Tibial artery (tissue), 4 donors: ENCODE data around the gene BAHD1.

Experiments used
- DNase-seq, 2 donors: peaks; one replicate each; pipeline ENCODE4 v3.0.0-alpha.2; 2019
- H3K27ac ChIP-seq, 2 donors: fragments of 200-600 bp; sonication (generic) in 1 of 2; 1 replicate in 1 of 2; 2 replicates in 1 of 2; pipeline ENCODE4 v1.5.1; 2018 to 2019; ENCODE audit warnings: mild to moderate bottlenecking in 1 of 2
- H3K27me3 ChIP-seq, 2 donors: fragments of 200-600 bp; sonication (generic) in 1 of 2; one replicate each; pipeline versions ENCODE4 v1.5.1 to v1.6.0; 2016 to 2019
- H3K36me3 ChIP-seq, 3 donors: fragments of 200-600 bp; sonication (generic) in 2 of 3; one replicate each; pipeline ENCODE4 v1.5.1; 2016 to 2019; ENCODE audit warnings: mild to moderate bottlenecking in 2 of 3
- H3K4me1 ChIP-seq, 4 donors: fragments of 200-600 bp; sonication (generic) in 2 of 4; 1 replicate in 3 of 4; 2 replicates in 1 of 4; pipeline ENCODE4 v1.5.1; 2016 to 2019
- H3K4me3 ChIP-seq, 2 donors: fragments of 200-600 bp; sonication (generic) in 1 of 2; 1 replicate in 1 of 2; 2 replicates in 1 of 2; pipeline ENCODE4 v1.5.1; 2018 to 2019; ENCODE audit warnings: mild to moderate bottlenecking in 2 of 2
- H3K9me3 ChIP-seq, 3 donors: fragments of 200-600 bp; sonication (generic) in 1 of 3; one replicate each; pipeline ENCODE4 v1.5.1; 2016 to 2019
- CTCF ChIP-seq, 2 experiments: fragments of 200-600 bp in 1 of 2; fragments of 450-650 bp in 1 of 2; IDR thresholded peaks; one replicate each; pipeline ENCODE4 v1.5.1; 2017 to 2019; ENCODE audit warnings: antibody characterized with exemption in 2 of 2, mild to moderate bottlenecking in 1 of 2, moderate library complexity in 1 of 2
- intact Hi-C: fragments of 100-400 bp; cut with DNase I; formaldehyde crosslinking; loops from one replicate; pipeline ENCODE4 v1.15.0; 2023; ENCODE audit warnings: low total_unique reads

The BAHD1 gene

GRCh38 chr15:40481341-40482074 lies 40.8 kb downstream of the BAHD1 start:
- no peak for DNase-seq
- no peak for TF ChIP-seq CTCF (IDR thresholded peaks at IDR 0.05)
- no peak overlapping the region for H3K27ac ChIP-seq
- no peaks in the 10 kb centered on the region for H3K4me1 ChIP-seq
- H3K27me3 ChIP-seq, result peaks cover 0 to 10% of the 10 kb centered on the region in 2 donors
- no peaks in the 10 kb centered on the region for H3K9me3 ChIP-seq
- intact Hi-C loops, result no loop called here
- no peak overlapping the region for H3K4me3 ChIP-seq
- H3K36me3 ChIP-seq, result no peaks in the 10 kb centered on the region

- no peak for TF ChIP-seq CTCF (IDR thresholded peaks at IDR 0.05)
- peaks cover 0 to 17% of the 10 kb centered on the region in 2 donors for H3K27me3 ChIP-seq
- no peaks in the 10 kb centered on the region for H3K36me3 ChIP-seq
- no peak overlapping the region for H3K4me3 ChIP-seq
- no peaks in the 10 kb centered on the region for H3K4me1 ChIP-seq
- H3K9me3 ChIP-seq, result no peaks in the 10 kb centered on the region
- intact Hi-C loops, result no loop called here
- H3K27ac ChIP-seq, result no peak overlapping the region
- no peak for DNase-seq
These were observed 43.2 kb downstream of the BAHD1 start for GRCh38 chr15:40483919-40484318.

GRCh38 chr15:40486066-40486770 lies 45.5 kb downstream of the BAHD1 start:
- no peaks in the 10 kb centered on the region for H3K9me3 ChIP-seq
- no peak overlapping the region for H3K4me3 ChIP-seq
- no peaks in the 10 kb centered on the region for H3K36me3 ChIP-seq
- no peak for TF ChIP-seq CTCF (IDR thresholded peaks at IDR 0.05)
- DNase-seq, result no peak
- no peak overlapping the region for H3K27ac ChIP-seq
- H3K4me1 ChIP-seq, result no peaks in the 10 kb centered on the region
- intact Hi-C loops, result no loop called here
- peaks cover 0 to 17% of the 10 kb centered on the region in 2 donors for H3K27me3 ChIP-seq

GRCh38 chr15:40487816-40488682 lies 47.3 kb downstream of the BAHD1 start:
- no peak overlapping the region for H3K4me3 ChIP-seq
- peaks cover 0 to 17% of the 10 kb centered on the region in 2 donors for H3K27me3 ChIP-seq
- H3K36me3 ChIP-seq, result no peaks in the 10 kb centered on the region
- H3K4me1 ChIP-seq, result no peaks in the 10 kb centered on the region
- TF ChIP-seq CTCF (IDR thresholded peaks at IDR 0.05), result no peak
- no peaks in the 10 kb centered on the region for H3K9me3 ChIP-seq
- intact Hi-C loops, result no loop called here
- DNase-seq, result no peak
- no peak overlapping the region for H3K27ac ChIP-seq

GRCh38 chr15:40489274-40490175 lies 48.8 kb downstream of the BAHD1 start:
- DNase-seq, result no peak
- TF ChIP-seq CTCF (IDR thresholded peaks at IDR 0.05), result no peak
- H3K9me3 ChIP-seq, result no peaks in the 10 kb centered on the region
- intact Hi-C loops, result no loop called here
- H3K4me3 ChIP-seq, result no peak overlapping the region
- H3K36me3 ChIP-seq, result no peaks in the 10 kb centered on the region
- H3K4me1 ChIP-seq, result no peaks in the 10 kb centered on the region
- peaks cover 0 to 17% of the 10 kb centered on the region in 2 donors for H3K27me3 ChIP-seq
- H3K27ac ChIP-seq, result no peak overlapping the region
